GM20000 (cell line): ENCODE measurements around the gene CLEC10A.
"Not testable (repeated sequence)": the region's sequence is repeated elsewhere in the genome, so short reads cannot be mapped to it uniquely, and the experiment has no call there.

Experiments used
- DNase-seq: peaks from one replicate; pipeline ENCODE4 v3.0.0; 2012; ENCODE audit warnings: low spot score
- CTCF ChIP-seq: IDR thresholded peaks from 2 replicates; pipeline ENCODE4 v1.5.1; 2012; ENCODE audit warnings: mild to moderate bottlenecking, control low read depth; ENCODE audit errors: extremely low read depth, missing control alignments

Gene CLEC10A

GRCh38 chr17:7063518-7064094, 16.4 kb downstream of the CLEC10A start:
- no peak for DNase-seq

GRCh38 chr17:7060165-7060891, 19.7 kb downstream of the CLEC10A start:
- no peak for TF ChIP-seq CTCF
- DNase-seq, result no peak

More at GRCh38 chr17:7063518-7064094, 16.4 kb downstream of the CLEC10A start:
- no peak for TF ChIP-seq CTCF

GRCh38 chr17:7058831-7059447, 21.1 kb downstream of the CLEC10A start:
- no peak for DNase-seq
- TF ChIP-seq CTCF, result no peak

- TF ChIP-seq CTCF, result no peak
- no peak for DNase-seq
Measured at GRCh38 chr17:7056386-7056785, 23.7 kb downstream of the CLEC10A start.

GRCh38 chr17:7050583-7050982, 29.5 kb downstream of the CLEC10A start:
- not testable (repeated sequence) for DNase-seq

GRCh38 chr17:7048968-7049367, 31.1 kb downstream of the CLEC10A start:
- no peak for DNase-seq
- no peak for TF ChIP-seq CTCF

- no peak for DNase-seq
- no peak for TF ChIP-seq CTCF
Measured at GRCh38 chr17:7047566-7047965, 32.5 kb downstream of the CLEC10A start.

GRCh38 chr17:7046725-7047397, 33.2 kb downstream of the CLEC10A start:
- DNase-seq, result not testable (repeated sequence)
